H1 (cell line): ENCODE data around the gene RAD52. TPM values are rescaled to one million over a fixed set of nuclear protein-coding genes. Genes with fewer than 3 reads are reported as not detected.

Experiments
- CTCF ChIA-PET: fragments of 300-600 bp; sonication (Branson Sonifier 250); formaldehyde crosslinking; loops from one replicate; lab custom pipeline; 2021; ENCODE audit not compliant: partially characterized antibody; lab: Charles Lee
- POLR2A ChIA-PET: fragments of 300-600 bp; sonication (Branson Sonifier 250); formaldehyde crosslinking; loops from one replicate; lab custom pipeline; 2021; ENCODE audit warnings: inconsistent platforms; ENCODE audit not compliant: partially characterized antibody; lab: Charles Lee
- DNase-seq, 2 experiments: peaks; one replicate each; pipeline versions ENCODE4 v3.0.0 to v3.0.0-alpha.2; 2010 to 2022; ENCODE audit warnings: low spot score in 2 of 2, low read depth in 1 of 2, mixed read lengths in 1 of 2
- FAIRE-seq: peaks from 2 replicates; lab custom pipeline; 2011; peaks lifted over from hg19 to GRCh38; lab: Jason Lieb, UNC
- H2AFZ ChIP-seq: 2 replicates; pipeline ENCODE4 v1.8.1; 2012; ENCODE audit warnings: low read length, inconsistent platforms
- H2AK5ac ChIP-seq: 2 replicates; pipeline ENCODE4 v1.6.1; 2013; ENCODE audit warnings: low read depth, low read length
- H2BK120ac ChIP-seq: replicated peaks from 2 replicates; pipeline ENCODE3; 2013; ENCODE audit warnings: low read depth, low read length, inconsistent platforms
- H2BK12ac ChIP-seq: 2 replicates; pipeline ENCODE4 v1.6.1; 2013; ENCODE audit warnings: low read depth, low read length
- H2BK15ac ChIP-seq: 2 replicates; pipeline ENCODE4 v1.6.1; 2013; ENCODE audit warnings: low read length
- H2BK20ac ChIP-seq: 2 replicates; pipeline ENCODE4 v1.6.1; 2013; ENCODE audit warnings: low read length
- H2BK5ac ChIP-seq: 2 replicates; pipeline ENCODE4 v1.6.1; 2013; ENCODE audit warnings: low read depth, low read length
- H3K14ac ChIP-seq: 2 replicates; pipeline ENCODE4 v1.6.1; 2013; ENCODE audit warnings: inconsistent platforms; ENCODE audit not compliant: insufficient read length
- H3K18ac ChIP-seq: 2 replicates; pipeline ENCODE4 v1.6.1; 2013; ENCODE audit warnings: low read length; ENCODE audit errors: extremely low read depth
- H3K23ac ChIP-seq: 2 replicates; pipeline ENCODE4 v1.6.1; 2013; ENCODE audit warnings: inconsistent platforms; ENCODE audit not compliant: insufficient read length
- H3K23me2 ChIP-seq: 2 replicates; pipeline ENCODE4 v1.6.1; 2013; ENCODE audit warnings: low read depth, low read length
- H3K27ac ChIP-seq: 2 replicates; pipeline ENCODE4 v1.6.1; 2011; ENCODE audit warnings: low read depth, low read length, inconsistent platforms
- H3K27me3 ChIP-seq, 4 experiments: replicated peaks in 1 of 4; 1 replicate in 1 of 4; 2 replicates in 3 of 4; pipeline versions ENCODE4 v1.6.1 to v1.8.1; 2011 to 2013; ENCODE audit warnings: low read length in 3 of 4, mild to moderate bottlenecking in 3 of 4, inconsistent platforms in 2 of 4, mixed read lengths in 2 of 4, moderate library complexity in 1 of 4; ENCODE audit not compliant: control insufficient read depth in 3 of 4, insufficient read depth in 3 of 4; ENCODE audit errors: extremely low read depth in 1 of 4
- H3K36me3 ChIP-seq, 4 experiments: 2 replicates each; pipeline versions ENCODE4 v1.6.1 to v1.8.1; 2011 to 2013; ENCODE audit warnings: mild to moderate bottlenecking in 4 of 4, low read length in 3 of 4, moderate library complexity in 2 of 4, control low read depth in 1 of 4, inconsistent platforms in 1 of 4; ENCODE audit not compliant: insufficient read depth in 4 of 4, control insufficient read depth in 2 of 4
- H3K4ac ChIP-seq: replicated peaks from 2 replicates; pipeline ENCODE3; 2013; ENCODE audit warnings: low read length, low read depth, mixed read lengths, inconsistent platforms; ENCODE audit not compliant: insufficient read length
- H3K4me1 ChIP-seq, 4 experiments: replicated peaks in 1 of 4; 1 replicate in 1 of 4; 2 replicates in 3 of 4; pipeline versions ENCODE4 v1.6.1 to v1.8.1; 2011 to 2013; ENCODE audit warnings: low read length in 3 of 4, inconsistent platforms in 2 of 4, mixed read lengths in 1 of 4; ENCODE audit not compliant: insufficient read depth in 4 of 4, control insufficient read depth in 3 of 4
- H3K4me2 ChIP-seq, 2 experiments: 2 replicates each; pipeline versions ENCODE4 v1.6.1 to v1.8.1; 2011 to 2013; ENCODE audit warnings: low read depth in 2 of 2, low read length in 2 of 2, control low read depth in 1 of 2, inconsistent platforms in 1 of 2, mild to moderate bottlenecking in 1 of 2; ENCODE audit not compliant: insufficient read depth in 1 of 2
- H3K4me3 ChIP-seq, 4 experiments: fragments of 200-600, 300-600 bp in 1 of 4; sonication (generic), shearing (Covaris generic), sonication (Bioruptor Twin) in 1 of 4; 2 replicates each; pipeline versions ENCODE4 v1.5.1 to v1.8.1; 2011 to 2016; ENCODE audit warnings: low read length in 4 of 4, low read depth in 3 of 4, control low read depth in 2 of 4, inconsistent platforms in 2 of 4, mild to moderate bottlenecking in 2 of 4, mixed read lengths in 1 of 4, moderate library complexity in 1 of 4; ENCODE audit not compliant: insufficient read depth in 2 of 4; ENCODE audit errors: extremely low read depth in 1 of 4
- H3K56ac ChIP-seq: replicated peaks from 2 replicates; pipeline ENCODE3; 2013; ENCODE audit warnings: low read depth, mild to moderate bottlenecking, mixed read lengths, low read length, inconsistent platforms; ENCODE audit not compliant: insufficient read length
- H3K79me1 ChIP-seq: 2 replicates; pipeline ENCODE4 v1.6.1; 2013; ENCODE audit warnings: low read depth, low read length, control low read depth
- H3K79me2 ChIP-seq, 2 experiments: 2 replicates each; pipeline versions ENCODE4 v1.6.1 to v1.8.1; 2012 to 2013; ENCODE audit warnings: low read length in 2 of 2, mild to moderate bottlenecking in 2 of 2, inconsistent platforms in 1 of 2; ENCODE audit not compliant: insufficient read depth in 2 of 2, control insufficient read depth in 1 of 2
- H3K9ac ChIP-seq, 4 experiments: replicated peaks in 1 of 4; 1 replicate in 1 of 4; 2 replicates in 3 of 4; pipeline versions ENCODE4 v1.6.1 to v1.8.1; 2011 to 2013; ENCODE audit warnings: low read depth in 3 of 4, low read length in 3 of 4, control low read depth in 2 of 4, mild to moderate bottlenecking in 2 of 4, moderate library complexity in 2 of 4, inconsistent platforms in 1 of 4; ENCODE audit errors: extremely low read depth in 1 of 4
- H3K9me3 ChIP-seq, 2 experiments: 2 replicates each; pipeline versions ENCODE4 v1.6.1 to v1.8.1; 2012 to 2013; ENCODE audit warnings: mild to moderate bottlenecking in 2 of 2, moderate library complexity in 2 of 2, control low read depth in 1 of 2, inconsistent platforms in 1 of 2, low read depth in 1 of 2, low read length in 1 of 2, mixed read lengths in 1 of 2; ENCODE audit not compliant: insufficient read depth in 2 of 2
- H4K20me1 ChIP-seq, 2 experiments: replicated peaks in 1 of 2; 2 replicates each; pipeline versions ENCODE3 to v1.8.1; 2011 to 2013; ENCODE audit warnings: inconsistent platforms in 2 of 2, low read length in 2 of 2, mild to moderate bottlenecking in 1 of 2; ENCODE audit not compliant: insufficient read depth in 2 of 2, control insufficient read depth in 1 of 2
- H4K5ac ChIP-seq: 2 replicates; pipeline ENCODE4 v1.6.1; 2013; ENCODE audit warnings: low read length, low read depth, mixed read lengths, inconsistent platforms; ENCODE audit not compliant: insufficient read length
- H4K8ac ChIP-seq: 2 replicates; pipeline ENCODE4 v1.8.0; 2013; ENCODE audit warnings: mild to moderate bottlenecking, moderate library complexity, low read length, inconsistent platforms; ENCODE audit not compliant: insufficient read depth; ENCODE audit errors: extremely low read depth
- H4K91ac ChIP-seq: replicated peaks from 2 replicates; pipeline ENCODE3; 2013; ENCODE audit warnings: low read length, mixed read lengths, inconsistent platforms; ENCODE audit not compliant: insufficient read length
- CHD1 ChIP-seq: IDR thresholded peaks from 2 replicates; pipeline ENCODE4 v1.6.1; 2012; ENCODE audit warnings: low read depth, low read length, improper control_type of control experiment
- SIX5 ChIP-seq: IDR thresholded peaks from 2 replicates; pipeline ENCODE4 v1.6.1; 2011; ENCODE audit warnings: mild to moderate bottlenecking, low read depth, low read length
- WGBS, 2 experiments: shearing (Covaris generic) in 1 of 2; methylation state at CpG; one replicate each; pipeline versions ENCODE4 v1.1.6 to v1.1.7; 2013 to 2015; ENCODE audit warnings: low lambda C conversion rate in 2 of 2, mixed read lengths in 2 of 2, inconsistent platforms in 1 of 2, low coverage in 1 of 2, missing lambda C conversion rate in 1 of 2; ENCODE audit not compliant: insufficient replicate concordance in 2 of 2, insufficient coverage in 1 of 2, insufficient read length in 1 of 2; ENCODE audit errors: extremely low coverage in 1 of 2, missing lambda C conversion rate in 1 of 2; 5-methylcytosine and 5-hydroxymethylcytosine counted together
- polyA plus RNA-seq, 7 experiments: library from polyadenylated mRNA; depleted of rRNA in 3 of 7; stranded (reverse) in 5 of 7; unstranded in 2 of 7; fragments of >200 nt in 5 of 7; fragments of 200-250 nt in 2 of 7; gene quantifications; 1 replicate in 5 of 7; 2 replicates in 1 of 7; 4 replicates in 1 of 7; pipeline versions ENCODE4 v1.2.1 to v1.2.3, GENCODE V29; 2011 to 2013; ENCODE audit warnings: missing spikeins in 2 of 7, mixed read lengths in 2 of 7
- total RNA-seq: library from RNA; stranded (reverse); fragmentation: NEBNext Ultra II Directional; extraction: Animal tissue kit (Norgen Biotek cat#: 25700); gene quantifications from 2 replicates; pipeline ENCODE4 v1.2.1, GENCODE V29; 2021

RAD52 gene
- total and polyA plus RNA-seq, 2 of the 8 experiments (the other 6 are each of a cell fraction or from before 2014, with no cell fraction given) = 12.5 to 14.3 TPM

DNA sequence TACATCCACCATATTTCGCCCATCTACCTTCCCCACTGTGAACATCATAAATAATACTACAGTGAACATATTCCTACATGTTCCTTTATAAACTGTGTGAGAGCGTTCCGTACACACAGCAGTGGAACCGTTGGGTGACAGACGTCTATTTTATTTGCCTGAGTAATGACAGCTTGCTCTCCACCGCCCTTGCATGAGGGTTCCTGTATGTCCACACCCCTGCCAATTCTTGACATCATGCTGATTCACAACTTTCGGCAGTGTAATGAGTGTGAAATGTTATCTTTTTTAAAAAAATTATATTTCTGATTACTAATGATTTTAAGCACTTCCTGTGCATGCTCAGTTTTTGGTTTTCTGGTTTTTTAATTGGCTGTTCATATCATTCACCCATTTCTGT, 4.3 kb upstream of the RAD52 start:
- Histone ChIP-seq H2BK120ac (peak overlapping the region; percentile 10), H3K23ac (no peak overlapping the region), H2AK5ac (0 out of 2 replicates have a peak overlapping the region, but pooled peaks have one; percentile 72), H3K56ac (no peak overlapping the region), H3K14ac (no peak overlapping the region), H3K27me3 (no peaks in the 10 kb centered on the region), H2BK15ac (no peak overlapping the region), H2BK20ac (no peak overlapping the region), H4K20me1 (no peaks in the 10 kb centered on the region), H3K27ac (no peak overlapping the region), H3K36me3 (no peaks in the 10 kb centered on the region), H4K91ac (no peak overlapping the region), H2BK12ac (no peak overlapping the region), H3K79me2 (no peaks in the 10 kb centered on the region), H3K79me1 (no peaks in the 10 kb centered on the region), H3K18ac (no peak overlapping the region), H3K9ac (no peak overlapping the region), H4K8ac (no peak overlapping the region), H3K4me1 (no peaks in the 10 kb centered on the region), H4K5ac (no peak overlapping the region), H3K4ac (no peak overlapping the region), H2BK5ac (no peak overlapping the region), H3K4me2 (no peak overlapping the region), H3K23me2 (no peaks in the 10 kb centered on the region; the same call in 1 of the 2 replicates), H3K4me3 (no peak overlapping the region), H2AFZ (no peak overlapping the region), H3K9me3 (no peaks in the 10 kb centered on the region)
- WGBS, 2 experiments = 86% methylated on average over 7 of the region's 7 CpGs; no CpG with 5 or more reads in 1 of the 2 experiments
- no peak for TF ChIP-seq CHD1
- no peak for TF ChIP-seq SIX5
- FAIRE-seq (no peak), DNase-seq (no peak)
- POLR2A ChIA-PET = no interaction called here
- CTCF ChIA-PET = interaction anchor here (3.5 kb wide), 1 partner anchor 139 kb away, joined by 13 read pairs; no protein-coding TSS in a partner anchor
